Activated CD4-positive, alpha-beta memory T cell treated with anti-CD3 and anti-CD28 coated beads, Interleukin-2, amount 10 ng/mL, durations not matched to agents 7 days and 5 days (primary cell): ENCODE results near the gene TMPRSS3. TPM values are rescaled to one million over a fixed set of nuclear protein-coding genes. Genes with fewer than 3 reads are reported as not detected.

Source experiments
- CTCF ChIA-PET: fragments of 350-600 bp; sonication (Branson Sonifier 250); formaldehyde crosslinking; loops from one replicate; lab custom pipeline; 2021; ENCODE audit warnings: antibody characterized with exemption, inconsistent platforms; lab: Charles Lee
- POLR2A ChIA-PET: fragments of 350-600 bp; sonication (Branson Sonifier 250); formaldehyde crosslinking; loops from one replicate; lab custom pipeline; 2021; ENCODE audit warnings: antibody characterized with exemption; lab: Charles Lee
- DNase-seq: peaks from one replicate; pipeline ENCODE4 v3.0.0-alpha.2; 2020
- H3K27ac Mint-ChIP-seq: one replicate; pipeline ENCODE4 v1.8.0; 2021; ENCODE audit warnings: mild to moderate bottlenecking, mixed read lengths
- H3K27me3 Mint-ChIP-seq: one replicate; pipeline ENCODE4 v1.8.0; 2021; ENCODE audit warnings: mixed read lengths
- H3K36me3 Mint-ChIP-seq: one replicate; pipeline ENCODE4 v1.8.0; 2021; ENCODE audit warnings: low read depth, mixed read lengths
- H3K4me1 Mint-ChIP-seq: one replicate; pipeline ENCODE4 v1.8.0; 2021; ENCODE audit warnings: mixed read lengths
- H3K4me3 Mint-ChIP-seq: one replicate; pipeline ENCODE4 v1.8.0; 2021; ENCODE audit warnings: mild to moderate bottlenecking, mixed read lengths
- H3K9me3 Mint-ChIP-seq: one replicate; pipeline ENCODE4 v1.8.0; 2021; ENCODE audit warnings: mixed read lengths
- total RNA-seq, 2 experiments: library from RNA; stranded (reverse); gene quantifications; one replicate each; pipeline ENCODE4 v1.2.3, GENCODE V29; 2021

TMPRSS3 gene
- total RNA-seq, 2 experiments from 2014 or later = 24.6 to 24.8 TPM

- DNase-seq = no peak
- ChIA-PET POLR2A (interaction anchor here (0.7 to 12.6 kb wide), 22 partner anchors 13 to 279 kb away, joined by 3 to 431 read pairs (median 4); partner anchors contain the start of gene ABCG1), CTCF (interaction anchor here (1.4 to 4.8 kb wide), 6 partner anchors 13 to 147 kb away, joined by 3 to 51 read pairs (median 12); no protein-coding TSS in a partner anchor)
- Mint-ChIP-seq H3K9me3 (peaks cover 9% of the 10 kb centered on the region), H3K4me1 (peaks cover 60% of the 10 kb centered on the region), H3K4me3 (peak overlapping the region; percentile 95), H3K27me3 (no peaks in the 10 kb centered on the region), H3K27ac (peak overlapping the region; percentile 92), H3K36me3 (peaks cover 55% of the 10 kb centered on the region)
Observed at GRCh38 chr21:42405064-42406013, 9.5 kb upstream of the TMPRSS3 start.

GRCh38 chr21:42404539-42404938, 8.7 kb upstream of the TMPRSS3 start:
- peaks cover 9% of the 10 kb centered on the region for H3K9me3 Mint-ChIP-seq
- H3K4me1 Mint-ChIP-seq = peaks cover 56% of the 10 kb centered on the region
- H3K27me3 Mint-ChIP-seq = no peaks in the 10 kb centered on the region
- peaks cover 55% of the 10 kb centered on the region for H3K36me3 Mint-ChIP-seq
- peak overlapping the region; percentile 95 for H3K4me3 Mint-ChIP-seq
- DNase-seq = peak; percentile 48
- ChIA-PET CTCF (interaction anchor here (1.2 to 4.8 kb wide), 9 partner anchors 12 to 146 kb away, joined by 3 to 51 read pairs (median 6); no protein-coding TSS in a partner anchor), POLR2A (interaction anchor here (0.7 to 12.6 kb wide), 28 partner anchors 12 to 1488 kb away, joined by 3 to 431 read pairs (median 4); partner anchors contain the start of gene ABCG1)
- peak overlapping the region; percentile 92 for H3K27ac Mint-ChIP-seq

- ChIA-PET CTCF (interaction anchor here (0.8 to 4.8 kb wide), 12 partner anchors 11 to 145 kb away, joined by 3 to 51 read pairs (median 5); no protein-coding TSS in a partner anchor), POLR2A (interaction anchor here (0.7 to 12.6 kb wide), 28 partner anchors 11 to 1489 kb away, joined by 3 to 431 read pairs (median 5); partner anchors contain the start of gene ABCG1)
- DNase-seq = peak; percentile 66
- H3K4me3 Mint-ChIP-seq = peak within 1 kb of the TSS; percentile 95
- H3K36me3 Mint-ChIP-seq = peaks cover 55% of the 10 kb centered on the region
- peaks cover 56% of the 10 kb centered on the region for H3K4me1 Mint-ChIP-seq
- no peaks in the 10 kb centered on the region for H3K27me3 Mint-ChIP-seq
- peak within 1 kb of the TSS; percentile 92 for H3K27ac Mint-ChIP-seq
- peaks cover 9% of the 10 kb centered on the region for H3K9me3 Mint-ChIP-seq
Observed at GRCh38 chr21:42403611-42404231, 7.9 kb upstream of the TMPRSS3 start, which contains the start of gene UBASH3A. UBASH3A (plus strand) TSS chr21:42403902; CDS start chr21:42403946, 44 bp downstream.

- H3K9me3 Mint-ChIP-seq = peaks cover 9% of the 10 kb centered on the region
- peak overlapping the region; percentile 47 for H3K27ac Mint-ChIP-seq
- H3K36me3 Mint-ChIP-seq = peaks cover 45% of the 10 kb centered on the region
- H3K4me3 Mint-ChIP-seq = peak overlapping the region; percentile 7
- no peaks in the 10 kb centered on the region for H3K27me3 Mint-ChIP-seq
- ChIA-PET CTCF (interaction anchor here (1.0 to 4.8 kb wide), 2 partner anchors 21 to 91 kb away, joined by 5 to 51 read pairs; no protein-coding TSS in a partner anchor), POLR2A (interaction anchor here (3.9 to 12.6 kb wide), 3 partner anchors 9 to 164 kb away, joined by 23 to 431 read pairs (median 59); no protein-coding TSS in a partner anchor)
- peaks cover 54% of the 10 kb centered on the region for H3K4me1 Mint-ChIP-seq
- DNase-seq = no peak
Observed at GRCh38 chr21:42401820-42402251, 6.0 kb upstream of the TMPRSS3 start.

- DNase-seq = no peak
- no peaks in the 10 kb centered on the region for H3K27me3 Mint-ChIP-seq
- POLR2A ChIA-PET = interaction anchor here (0.6 to 2.4 kb wide), 3 partner anchors 14 to 24 kb away, joined by 3 to 10 read pairs (median 4); no protein-coding TSS in a partner anchor
- peak overlapping the region; percentile 29 for H3K27ac Mint-ChIP-seq
- peaks cover 49% of the 10 kb centered on the region for H3K4me1 Mint-ChIP-seq
- peaks cover 9% of the 10 kb centered on the region for H3K9me3 Mint-ChIP-seq
- no peak overlapping the region for H3K4me3 Mint-ChIP-seq
- CTCF ChIA-PET = interaction anchor here (0.9 to 1.0 kb wide), 3 partner anchors 12 to 91 kb away, joined by 3 to 5 read pairs (median 4); no protein-coding TSS in a partner anchor
- peaks cover 38% of the 10 kb centered on the region for H3K36me3 Mint-ChIP-seq
Observed at GRCh38 chr21:42401154-42401553, 5.3 kb upstream of the TMPRSS3 start.

GRCh38 chr21:42400525-42400924, 4.7 kb upstream of the TMPRSS3 start:
- no peak overlapping the region for H3K4me3 Mint-ChIP-seq
- peaks cover 33% of the 10 kb centered on the region for H3K36me3 Mint-ChIP-seq
- CTCF ChIA-PET = interaction anchor here (0.9 to 2.8 kb wide), 3 partner anchors 12 to 62 kb away, joined by 3 to 10 read pairs (median 4); no protein-coding TSS in a partner anchor
- H3K27ac Mint-ChIP-seq = peak overlapping the region; percentile 29
- H3K27me3 Mint-ChIP-seq = no peaks in the 10 kb centered on the region
- H3K4me1 Mint-ChIP-seq = peaks cover 53% of the 10 kb centered on the region
- no peak for DNase-seq
- H3K9me3 Mint-ChIP-seq = peaks cover 9% of the 10 kb centered on the region
- POLR2A ChIA-PET = interaction anchor here (0.6 to 2.4 kb wide), 5 partner anchors 13 to 181 kb away, joined by 3 to 10 read pairs (median 4); no protein-coding TSS in a partner anchor

GRCh38 chr21:42398436-42399028, 2.7 kb upstream of the TMPRSS3 start:
- peaks cover 20% of the 10 kb centered on the region for H3K36me3 Mint-ChIP-seq
- no peaks in the 10 kb centered on the region for H3K27me3 Mint-ChIP-seq
- DNase-seq = no peak
- ChIA-PET CTCF (interaction anchor here (1.0 to 2.8 kb wide), 5 partner anchors 10 to 30 kb away, joined by 3 to 10 read pairs (median 5); no protein-coding TSS in a partner anchor), POLR2A (interaction anchor here (0.6 to 2.4 kb wide), 10 partner anchors 10 to 480 kb away, joined by 3 to 10 read pairs (median 4); no protein-coding TSS in a partner anchor)
- H3K9me3 Mint-ChIP-seq = peaks cover 9% of the 10 kb centered on the region
- H3K27ac Mint-ChIP-seq = no peak overlapping the region
- H3K4me3 Mint-ChIP-seq = no peak overlapping the region
- H3K4me1 Mint-ChIP-seq = peaks cover 54% of the 10 kb centered on the region

GRCh38 chr21:42397746-42398394, 2.0 kb upstream of the TMPRSS3 start:
- no peak for DNase-seq
- ChIA-PET CTCF (interaction anchor here (1.0 to 2.8 kb wide), 4 partner anchors 9 to 31 kb away, joined by 3 to 10 read pairs (median 4); no protein-coding TSS in a partner anchor), POLR2A (interaction anchor here (0.6 to 1.9 kb wide), 8 partner anchors 10 to 198 kb away, joined by 3 to 10 read pairs (median 4); no protein-coding TSS in a partner anchor)
- Mint-ChIP-seq H3K36me3 (peaks cover 20% of the 10 kb centered on the region), H3K9me3 (peaks cover 9% of the 10 kb centered on the region), H3K27me3 (no peaks in the 10 kb centered on the region), H3K4me1 (peaks cover 57% of the 10 kb centered on the region), H3K4me3 (no peak overlapping the region), H3K27ac (no peak overlapping the region)

- Mint-ChIP-seq H3K4me3 (no peak overlapping the region), H3K36me3 (peaks cover 21% of the 10 kb centered on the region), H3K4me1 (peaks cover 59% of the 10 kb centered on the region), H3K27ac (no peak overlapping the region), H3K9me3 (peaks cover 7% of the 10 kb centered on the region), H3K27me3 (no peaks in the 10 kb centered on the region)
- ChIA-PET POLR2A (interaction anchor here (1.0 to 1.9 kb wide), 2 partner anchors 9 to 28 kb away, joined by 3 to 10 read pairs; no protein-coding TSS in a partner anchor), CTCF (no interaction called here)
- DNase-seq = no peak
Observed at GRCh38 chr21:42396799-42397745, 1.2 kb upstream of the TMPRSS3 start.

- H3K4me1 Mint-ChIP-seq = peaks cover 56% of the 10 kb centered on the region
- DNase-seq = no peak
- H3K9me3 Mint-ChIP-seq = no peaks in the 10 kb centered on the region
- ChIA-PET CTCF (no interaction called here), POLR2A (no interaction called here)
- H3K36me3 Mint-ChIP-seq = peaks cover 22% of the 10 kb centered on the region
- no peak overlapping the region for H3K4me3 Mint-ChIP-seq
- no peaks in the 10 kb centered on the region for H3K27me3 Mint-ChIP-seq
- H3K27ac Mint-ChIP-seq = no peak overlapping the region
Observed at GRCh38 chr21:42395302-42395701, 550 bp downstream of the TMPRSS3 start.
